ENCODE data around the gene MTCL3.

MTCL3 gene

DNA sequence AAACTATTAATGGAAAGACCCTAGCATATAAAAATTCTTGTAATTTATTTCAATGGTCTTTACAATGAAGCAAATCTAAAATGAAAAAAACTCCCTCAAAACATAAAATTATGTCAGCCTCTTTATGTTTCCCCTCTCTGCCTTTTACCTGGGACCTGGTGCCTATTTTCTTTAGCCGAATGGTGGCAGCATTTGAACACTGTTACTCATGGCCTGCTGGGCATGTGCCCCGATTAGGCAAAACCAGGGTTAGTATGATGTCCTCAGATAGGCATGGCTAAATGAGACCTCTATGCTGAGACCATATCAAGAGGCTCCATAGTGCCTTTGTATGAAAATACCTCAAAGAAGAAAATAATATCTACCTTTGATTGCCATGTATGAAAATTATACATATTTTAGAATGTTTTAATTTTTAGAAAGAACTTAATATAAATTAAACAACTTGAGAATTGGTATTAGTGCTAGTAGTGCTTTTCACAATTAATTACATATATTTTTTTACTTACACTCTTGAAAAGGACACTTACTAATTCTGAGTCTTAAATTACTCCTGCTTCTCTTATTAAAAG is 35.4 kb upstream of the MTCL3 start:
- no peak for ATAC-seq (replicated peaks in 1 of 4)
- H3K4me1 ChIP-seq (ENCODE audit: control insufficient read depth in 1 of 2, extremely low read depth in 1 of 2, insufficient read depth in 2 of 2, low read length in 2 of 2), result no peaks in the 10 kb centered on the region
- no peak overlapping the region for H3K27ac ChIP-seq (ENCODE audit: low read length)
- no peaks in the 10 kb centered on the region for H3K9me3 Mint-ChIP-seq
- POLR2A ChIA-PET, result no interaction called here
- DNase-seq, result peak in 4 of 35 experiments; percentile 6 to 36 (median 6)
- H3K9me3 ChIP-seq, result no peaks in the 10 kb centered on the region
- no peak overlapping the region for H3K4me3 ChIP-seq (ENCODE audit: control insufficient read depth in 1 of 2, extremely low read depth in 1 of 2, low read length in 1 of 2)
- no peak overlapping the region for H3K4me3 Mint-ChIP-seq
- H3K27me3 ChIP-seq (replicated peaks in 1 of 2; ENCODE audit: control insufficient read depth in 2 of 2, extremely low read depth in 1 of 2, insufficient read depth in 2 of 2, low read length in 1 of 2), result no peaks in the 10 kb centered on the region
- CTCF ChIA-PET, result interaction anchor here in 1 of 2 donors (0.9 kb wide), 1 partner anchor 10 kb away, joined by 4 read pairs; no protein-coding TSS in a partner anchor
- peaks cover 18 to 35% of the 10 kb centered on the region in 2 donors for H3K27me3 Mint-ChIP-seq
- H3K36me3 ChIP-seq (ENCODE audit: control insufficient read depth in 2 of 2, extremely low read depth in 1 of 2, insufficient read depth in 1 of 2, low read length in 1 of 2), result no peaks in the 10 kb centered on the region
- WGBS (ENCODE audit: insufficient coverage), result no CpG with 5 or more reads among the region's 2 CpGs
- H3K4me1 Mint-ChIP-seq, result no peaks in the 10 kb centered on the region
- no peaks in the 10 kb centered on the region for H3K36me3 Mint-ChIP-seq
- no peak overlapping the region for H3K27ac Mint-ChIP-seq

DNA sequence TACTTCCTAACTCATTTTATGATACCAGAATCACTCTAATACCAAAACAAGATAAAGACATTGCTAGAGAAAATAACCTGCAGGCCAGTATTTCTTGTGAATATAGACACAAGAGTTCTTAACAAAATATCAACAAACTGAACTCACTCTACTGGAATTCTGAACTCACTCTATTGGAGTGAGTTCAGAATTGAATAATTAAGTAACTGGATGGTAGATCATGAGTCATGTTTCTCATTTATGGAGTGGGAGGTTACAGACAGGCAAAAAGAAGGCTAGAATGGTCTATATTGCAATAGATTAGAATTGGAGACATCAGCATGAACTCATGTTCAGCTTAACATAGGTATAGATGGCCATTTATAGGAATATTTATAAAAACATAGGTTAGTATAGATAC is 31.3 kb upstream of the MTCL3 start:
- Histone ChIP-seq H3K36me3 (ENCODE audit: control insufficient read depth in 2 of 2, extremely low read depth in 1 of 2, insufficient read depth in 1 of 2, low read length in 1 of 2) (no peaks in the 10 kb centered on the region), H3K9me3 (no peaks in the 10 kb centered on the region), H3K27me3 (replicated peaks in 1 of 2; ENCODE audit: control insufficient read depth in 2 of 2, extremely low read depth in 1 of 2, insufficient read depth in 2 of 2, low read length in 1 of 2) (no peaks in the 10 kb centered on the region), H3K4me3 (ENCODE audit: control insufficient read depth in 1 of 2, extremely low read depth in 1 of 2, low read length in 1 of 2) (no peak overlapping the region), H3K4me1 (ENCODE audit: control insufficient read depth in 1 of 2, extremely low read depth in 1 of 2, insufficient read depth in 2 of 2, low read length in 2 of 2) (no peaks in the 10 kb centered on the region), H3K27ac (ENCODE audit: low read length) (no peak overlapping the region)
- Mint-ChIP-seq H3K4me3 (no peak overlapping the region), H3K36me3 (no peaks in the 10 kb centered on the region), H3K9me3 (no peaks in the 10 kb centered on the region), H3K27me3 (peaks cover 14 to 37% of the 10 kb centered on the region in 2 donors), H3K4me1 (no peaks in the 10 kb centered on the region), H3K27ac (no peak overlapping the region)
- no peak for DNase-seq
- POLR2A ChIA-PET, result interaction anchor here in 1 of 2 donors (0.6 kb wide), 1 partner anchor 14 kb away, joined by 3 read pairs; no protein-coding TSS in a partner anchor
- CTCF ChIA-PET, result no interaction called here
- no peak for ATAC-seq (replicated peaks in 1 of 4)

DNA sequence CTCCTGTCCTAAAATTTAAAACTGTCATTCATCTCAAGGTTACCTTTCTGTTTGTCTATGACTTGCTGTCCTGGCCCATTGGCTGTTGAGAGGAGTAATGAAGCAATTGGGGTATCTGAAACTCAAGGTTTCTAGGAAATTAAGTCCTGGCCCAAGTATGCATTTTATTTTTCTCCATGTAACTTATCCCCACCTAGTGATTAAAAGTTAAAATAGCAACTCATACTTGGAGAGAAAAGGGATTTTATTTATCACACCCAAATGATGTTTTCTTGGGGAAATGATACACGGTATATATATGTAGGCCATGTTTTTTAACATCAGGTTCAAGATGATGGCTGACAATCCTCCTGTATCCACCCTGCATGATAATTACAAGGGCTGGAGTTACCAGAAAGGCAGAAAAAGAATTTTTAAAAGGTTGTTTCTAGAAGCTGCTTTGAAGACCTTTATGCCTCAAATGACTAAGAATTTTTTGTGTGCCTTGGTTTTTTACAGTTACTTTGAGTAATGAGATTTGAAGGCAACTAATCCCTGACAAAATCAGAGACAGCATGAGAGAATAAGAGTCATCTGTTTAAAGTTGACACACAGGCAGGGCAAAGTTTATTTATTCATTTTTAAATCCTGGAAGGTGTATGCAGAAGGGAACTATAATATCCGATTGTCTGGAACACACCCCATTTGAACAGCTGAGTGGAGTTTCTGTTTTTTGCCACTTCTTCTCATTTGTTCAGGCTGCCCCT is 28.9 kb upstream of the MTCL3 start:
- Histone ChIP-seq H3K9me3 (no peaks in the 10 kb centered on the region), H3K4me3 (ENCODE audit: control insufficient read depth in 1 of 2, extremely low read depth in 1 of 2, low read length in 1 of 2) (no peak overlapping the region), H3K27me3 (replicated peaks in 1 of 2; ENCODE audit: control insufficient read depth in 2 of 2, extremely low read depth in 1 of 2, insufficient read depth in 2 of 2, low read length in 1 of 2) (no peaks in the 10 kb centered on the region), H3K27ac (ENCODE audit: low read length) (no peak overlapping the region), H3K4me1 (ENCODE audit: control insufficient read depth in 1 of 2, extremely low read depth in 1 of 2, insufficient read depth in 2 of 2, low read length in 2 of 2) (no peaks in the 10 kb centered on the region), H3K36me3 (ENCODE audit: control insufficient read depth in 2 of 2, extremely low read depth in 1 of 2, insufficient read depth in 1 of 2, low read length in 1 of 2) (no peaks in the 10 kb centered on the region)
- H3K4me1 Mint-ChIP-seq, result no peaks in the 10 kb centered on the region
- H3K9me3 Mint-ChIP-seq, result no peaks in the 10 kb centered on the region
- DNase-seq, result no peak
- H3K36me3 Mint-ChIP-seq, result no peaks in the 10 kb centered on the region
- ATAC-seq (replicated peaks in 1 of 4), result no peak
- no peak overlapping the region for H3K4me3 Mint-ChIP-seq
- ChIA-PET POLR2A (interaction anchor here in 1 of 2 donors (0.5 kb wide), 1 partner anchor 189 kb away, joined by 8 read pairs; no protein-coding TSS in a partner anchor), CTCF (interaction anchor here (0.7 to 1.4 kb wide), 3 partner anchors 9 to 244 kb away, joined by 3 to 6 read pairs (median 3); no protein-coding TSS in a partner anchor)
- no peak overlapping the region for H3K27ac Mint-ChIP-seq
- WGBS (ENCODE audit: insufficient coverage), result 75% methylated on average over 1 of the region's 2 CpGs
- H3K27me3 Mint-ChIP-seq, result peaks cover 16 to 40% of the 10 kb centered on the region in 2 donors

DNA sequence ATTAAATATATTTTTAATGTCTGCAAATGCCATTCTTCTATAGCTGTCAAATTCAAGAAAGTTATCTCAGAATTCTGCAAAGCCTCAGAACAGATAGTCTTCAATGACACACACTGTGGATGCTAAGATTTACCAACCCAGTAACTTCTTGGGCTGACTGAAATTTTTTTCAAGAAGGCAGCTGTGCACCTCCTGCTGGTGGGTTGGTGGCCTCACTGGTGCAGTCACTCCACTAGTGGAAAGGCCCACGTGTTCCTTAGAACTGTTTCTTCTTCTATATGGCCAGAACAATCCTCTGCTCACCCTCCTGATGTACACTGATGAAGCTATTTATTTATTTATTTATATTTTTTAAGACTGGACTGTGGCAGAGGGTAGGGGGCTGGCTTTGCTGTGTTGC is 28.1 kb upstream of the MTCL3 start:
- ATAC-seq (replicated peaks in 1 of 4), result no peak
- H3K36me3 Mint-ChIP-seq, result no peaks in the 10 kb centered on the region
- Histone ChIP-seq H3K27ac (ENCODE audit: low read length) (no peak overlapping the region), H3K9me3 (no peaks in the 10 kb centered on the region), H3K27me3 (replicated peaks in 1 of 2; ENCODE audit: control insufficient read depth in 2 of 2, extremely low read depth in 1 of 2, insufficient read depth in 2 of 2, low read length in 1 of 2) (no peaks in the 10 kb centered on the region), H3K36me3 (ENCODE audit: control insufficient read depth in 2 of 2, extremely low read depth in 1 of 2, insufficient read depth in 1 of 2, low read length in 1 of 2) (no peaks in the 10 kb centered on the region), H3K4me1 (ENCODE audit: control insufficient read depth in 1 of 2, extremely low read depth in 1 of 2, insufficient read depth in 2 of 2, low read length in 2 of 2) (no peaks in the 10 kb centered on the region), H3K4me3 (ENCODE audit: control insufficient read depth in 1 of 2, extremely low read depth in 1 of 2, low read length in 1 of 2) (no peak overlapping the region)
- CTCF ChIA-PET, result interaction anchor here in 1 of 2 donors (1.1 kb wide), 1 partner anchor 81 kb away, joined by 3 read pairs; no protein-coding TSS in a partner anchor
- H3K4me3 Mint-ChIP-seq, result no peak overlapping the region
- no peaks in the 10 kb centered on the region for H3K9me3 Mint-ChIP-seq
- no peak overlapping the region for H3K27ac Mint-ChIP-seq
- WGBS (ENCODE audit: insufficient coverage), result no CpG with 5 or more reads among the region's 1 CpG
- H3K4me1 Mint-ChIP-seq, result no peaks in the 10 kb centered on the region
- H3K27me3 Mint-ChIP-seq, result peaks cover 16 to 37% of the 10 kb centered on the region in 2 donors
- POLR2A ChIA-PET, result no interaction called here
- DNase-seq, result peak in 9 of 35 experiments; percentile 3 to 26 (median 7)

DNA sequence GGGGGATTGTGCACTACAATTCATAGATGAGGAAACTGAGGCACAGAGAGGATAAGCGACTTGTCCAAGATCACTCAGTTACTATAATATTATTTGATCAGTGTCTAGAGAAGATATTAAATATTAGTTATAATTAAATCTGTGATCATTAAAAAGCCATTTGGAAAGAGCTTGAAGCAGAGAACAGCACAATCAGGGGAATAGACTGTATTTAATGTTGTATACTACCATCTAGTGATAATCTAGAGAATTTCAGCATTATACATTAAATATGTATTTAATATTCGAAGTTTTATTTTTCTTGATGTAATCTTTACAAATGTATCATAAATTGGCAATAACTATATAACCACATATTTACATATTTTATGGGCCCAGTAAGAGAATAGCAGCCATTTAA is 20.1 kb upstream of the MTCL3 start:
- ChIA-PET POLR2A (interaction anchor here (0.7 to 1.1 kb wide), 2 partner anchors 276 to 401 kb away, joined by 3 to 11 read pairs; no protein-coding TSS in a partner anchor), CTCF (interaction anchor here (0.6 to 3.6 kb wide), 30 partner anchors 9 to 1755 kb away, joined by 3 to 22 read pairs (median 4); no protein-coding TSS in a partner anchor)
- peak in 1 of 35 experiments; percentile 32 for DNase-seq
- ATAC-seq (replicated peaks in 1 of 4), result peak in 1 of 4 experiments; percentile 62
- Mint-ChIP-seq H3K27me3 (peaks cover 6 to 15% of the 10 kb centered on the region in 2 donors), H3K27ac (no peak overlapping the region), H3K36me3 (no peaks in the 10 kb centered on the region), H3K4me3 (no peak overlapping the region), H3K9me3 (no peaks in the 10 kb centered on the region), H3K4me1 (no peaks in the 10 kb centered on the region)
- H3K9me3 ChIP-seq, result no peaks in the 10 kb centered on the region
- no peaks in the 10 kb centered on the region for H3K27me3 ChIP-seq (replicated peaks in 1 of 2; ENCODE audit: control insufficient read depth in 2 of 2, extremely low read depth in 1 of 2, insufficient read depth in 2 of 2, low read length in 1 of 2)
- H3K27ac ChIP-seq (ENCODE audit: low read length), result no peak overlapping the region
- no peaks in the 10 kb centered on the region for H3K4me1 ChIP-seq (ENCODE audit: control insufficient read depth in 1 of 2, extremely low read depth in 1 of 2, insufficient read depth in 2 of 2, low read length in 2 of 2)
- no peak overlapping the region for H3K4me3 ChIP-seq (ENCODE audit: control insufficient read depth in 1 of 2, extremely low read depth in 1 of 2, low read length in 1 of 2)
- no CpG with 5 or more reads among the region's 2 CpGs for WGBS (ENCODE audit: insufficient coverage)
- H3K36me3 ChIP-seq (ENCODE audit: control insufficient read depth in 2 of 2, extremely low read depth in 1 of 2, insufficient read depth in 1 of 2, low read length in 1 of 2), result no peaks in the 10 kb centered on the region

DNA sequence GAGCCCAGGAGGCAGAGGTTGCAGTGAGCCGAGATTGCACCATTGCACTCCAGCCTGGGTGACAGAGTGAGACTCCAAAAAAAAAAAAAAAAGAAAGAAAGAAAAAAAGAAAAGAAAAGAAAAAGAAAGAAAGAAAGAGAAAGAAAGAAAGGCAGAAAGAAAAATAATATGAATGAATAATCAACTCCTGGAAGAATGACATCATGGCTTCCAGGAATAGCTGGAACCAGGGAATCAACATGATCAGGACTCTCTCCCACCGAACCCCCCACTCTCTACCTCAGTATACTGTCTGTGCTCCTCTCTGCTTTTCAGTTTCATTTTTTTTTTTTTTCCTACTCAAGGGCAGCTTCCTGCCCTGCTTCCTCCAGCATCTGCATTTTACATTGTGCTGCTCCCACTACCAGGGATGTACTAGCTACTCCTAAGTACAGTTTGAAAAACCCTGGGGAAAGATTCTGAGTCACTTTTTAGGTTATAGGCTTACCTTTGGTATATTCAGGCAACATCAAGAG is 19.7 kb upstream of the MTCL3 start:
- Mint-ChIP-seq H3K9me3 (no peaks in the 10 kb centered on the region), H3K36me3 (no peaks in the 10 kb centered on the region), H3K4me1 (no peaks in the 10 kb centered on the region), H3K4me3 (no peak overlapping the region), H3K27me3 (peaks cover 6 to 16% of the 10 kb centered on the region in 2 donors), H3K27ac (no peak overlapping the region)
- no peaks in the 10 kb centered on the region for H3K9me3 ChIP-seq
- H3K27me3 ChIP-seq (replicated peaks in 1 of 2; ENCODE audit: control insufficient read depth in 2 of 2, extremely low read depth in 1 of 2, insufficient read depth in 2 of 2, low read length in 1 of 2), result no peaks in the 10 kb centered on the region
- ATAC-seq (replicated peaks in 1 of 4) (peak in 1 of 4 experiments; percentile 26), DNase-seq (no peak)
- CTCF ChIA-PET, result interaction anchor here (0.6 to 3.6 kb wide), 30 partner anchors 9 to 1756 kb away, joined by 3 to 22 read pairs (median 4); partner anchors contain the start of gene KIAA0408 (in 1 of the 2)
- no peaks in the 10 kb centered on the region for H3K36me3 ChIP-seq (ENCODE audit: control insufficient read depth in 2 of 2, extremely low read depth in 1 of 2, insufficient read depth in 1 of 2, low read length in 1 of 2)
- POLR2A ChIA-PET, result interaction anchor here (0.7 kb wide), 2 partner anchors 24 to 401 kb away, joined by 3 to 6 read pairs; no protein-coding TSS in a partner anchor
- H3K27ac ChIP-seq (ENCODE audit: low read length), result no peak overlapping the region
- H3K4me1 ChIP-seq (ENCODE audit: control insufficient read depth in 1 of 2, extremely low read depth in 1 of 2, insufficient read depth in 2 of 2, low read length in 2 of 2), result no peaks in the 10 kb centered on the region
- no peak overlapping the region for H3K4me3 ChIP-seq (ENCODE audit: control insufficient read depth in 1 of 2, extremely low read depth in 1 of 2, low read length in 1 of 2)
- 61% methylated on average over 2 of the region's 2 CpGs for WGBS (ENCODE audit: insufficient coverage)

Measured in T-cell (primary cell).